ENCODE measurements around the gene CFAP45. TPM values are rescaled to one million over a fixed set of nuclear protein-coding genes. Genes with fewer than 3 reads are reported as not detected.
A peak's percentile ranks its signal among the peaks of the same experiment; 100 is the strongest.

CFAP45 gene
- total RNA-seq, 4 donors from 2014 or later = 0.46 to 3.0 (median 0.66) TPM

DNA sequence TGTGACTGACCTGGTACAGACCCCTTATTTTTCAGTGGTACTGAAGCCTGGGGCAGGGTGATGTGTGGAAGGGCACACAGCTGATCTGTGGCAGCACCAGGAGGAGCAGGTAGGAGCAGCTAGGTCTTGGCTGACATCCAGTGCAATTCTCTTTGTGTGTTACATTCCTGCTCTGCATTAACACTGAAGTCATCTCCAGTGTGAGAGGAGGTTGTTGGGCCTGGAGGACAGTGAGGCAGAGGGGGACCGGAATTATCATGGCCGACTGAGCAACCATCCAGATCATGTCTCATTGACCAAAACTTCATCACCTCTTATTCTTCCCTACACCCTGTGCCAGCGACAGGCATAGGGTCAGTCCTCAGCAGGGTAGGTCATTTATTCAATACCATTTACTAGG lies 71.8 kb downstream of the CFAP45 start:
- WGBS, 2 donors = 43 to 86% methylated on average over 3 of the region's 3 CpGs
- no peak for TF ChIP-seq POLR2A (IDR thresholded peaks at IDR 0.05)
- TF ChIP-seq, protein P1, sequence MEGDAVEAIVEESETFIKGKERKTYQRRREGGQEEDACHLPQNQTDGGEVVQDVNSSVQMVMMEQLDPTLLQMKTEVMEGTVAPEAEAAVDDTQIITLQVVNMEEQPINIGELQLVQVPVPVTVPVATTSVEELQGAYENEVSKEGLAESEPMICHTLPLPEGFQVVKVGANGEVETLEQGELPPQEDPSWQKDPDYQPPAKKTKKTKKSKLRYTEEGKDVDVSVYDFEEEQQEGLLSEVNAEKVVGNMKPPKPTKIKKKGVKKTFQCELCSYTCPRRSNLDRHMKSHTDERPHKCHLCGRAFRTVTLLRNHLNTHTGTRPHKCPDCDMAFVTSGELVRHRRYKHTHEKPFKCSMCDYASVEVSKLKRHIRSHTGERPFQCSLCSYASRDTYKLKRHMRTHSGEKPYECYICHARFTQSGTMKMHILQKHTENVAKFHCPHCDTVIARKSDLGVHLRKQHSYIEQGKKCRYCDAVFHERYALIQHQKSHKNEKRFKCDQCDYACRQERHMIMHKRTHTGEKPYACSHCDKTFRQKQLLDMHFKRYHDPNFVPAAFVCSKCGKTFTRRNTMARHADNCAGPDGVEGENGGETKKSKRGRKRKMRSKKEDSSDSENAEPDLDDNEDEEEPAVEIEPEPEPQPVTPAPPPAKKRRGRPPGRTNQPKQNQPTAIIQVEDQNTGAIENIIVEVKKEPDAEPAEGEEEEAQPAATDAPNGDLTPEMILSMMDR (IDR thresholded peaks at IDR 0.05) = no peak
- no peak for DNase-seq (ENCODE audit: low spot score in 2 of 2)
- intact Hi-C loops (cut with DNase I; ENCODE audit: low total_unique reads) = no loop called here
- H3K4me3 ChIP-seq (ENCODE audit: low read depth, poor library complexity, severe bottlenecking) = no peak overlapping the region

DNA sequence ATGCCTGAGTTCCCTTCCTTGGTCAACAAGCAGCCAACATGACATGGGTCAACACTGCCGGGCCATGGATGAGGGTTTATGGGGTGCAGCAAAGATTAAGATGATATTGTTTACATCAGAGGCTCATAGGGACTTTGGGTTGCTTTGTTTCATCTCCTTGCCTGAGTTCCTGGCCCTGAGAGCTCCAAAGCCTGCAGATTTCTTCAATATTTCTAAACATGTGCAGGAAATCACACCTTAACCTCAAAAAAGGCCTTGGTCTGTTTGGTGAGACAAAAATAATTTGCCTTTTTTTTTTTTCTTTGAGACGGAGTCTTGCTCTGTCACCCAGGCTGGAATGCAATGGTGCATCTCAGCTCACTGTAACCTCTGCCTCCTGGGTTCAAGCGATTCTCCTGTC lies 72.4 kb downstream of the CFAP45 start:
- intact Hi-C loops (cut with DNase I; ENCODE audit: low total_unique reads) = no loop called here
- H3K4me3 ChIP-seq (ENCODE audit: low read depth, poor library complexity, severe bottlenecking) = no peak overlapping the region
- no peak for DNase-seq (ENCODE audit: low spot score in 2 of 2)
- 87 to 92% methylated on average over 3 of the region's 3 CpGs for WGBS, 2 donors
- no peak for TF ChIP-seq POLR2A (IDR thresholded peaks at IDR 0.05)
- TF ChIP-seq, protein P1 (IDR thresholded peaks at IDR 0.05) = no peak

DNA sequence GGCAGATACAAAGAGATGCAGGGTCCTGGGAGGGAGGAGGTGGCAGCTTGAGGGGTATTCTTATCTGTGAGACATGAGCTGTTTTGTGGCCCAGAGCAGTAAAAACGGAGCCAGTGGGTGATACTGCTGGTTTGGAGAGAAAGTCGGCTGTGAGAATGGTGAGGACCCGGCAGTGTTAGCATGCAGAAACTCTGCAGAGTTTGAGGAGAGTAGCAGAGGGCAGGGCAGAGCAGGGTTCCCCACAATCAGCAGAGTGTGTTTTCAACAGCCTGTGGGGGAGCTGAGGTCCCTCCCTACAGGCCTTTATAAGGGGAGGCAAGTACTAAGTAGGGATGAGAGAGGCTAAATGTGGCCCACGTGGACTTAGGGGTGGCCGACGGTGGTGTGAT lies 72.9 kb downstream of the CFAP45 start:
- H3K4me3 ChIP-seq (ENCODE audit: low read depth, poor library complexity, severe bottlenecking) = no peak overlapping the region
- intact Hi-C loops (cut with DNase I; ENCODE audit: low total_unique reads) = no loop called here
- WGBS, 2 donors = 86 to 87% methylated on average over 6 of the region's 6 CpGs
- DNase-seq (ENCODE audit: low spot score in 2 of 2) = no peak
- TF ChIP-seq POLR2A (IDR thresholded peaks at IDR 0.05) = no peak

DNA sequence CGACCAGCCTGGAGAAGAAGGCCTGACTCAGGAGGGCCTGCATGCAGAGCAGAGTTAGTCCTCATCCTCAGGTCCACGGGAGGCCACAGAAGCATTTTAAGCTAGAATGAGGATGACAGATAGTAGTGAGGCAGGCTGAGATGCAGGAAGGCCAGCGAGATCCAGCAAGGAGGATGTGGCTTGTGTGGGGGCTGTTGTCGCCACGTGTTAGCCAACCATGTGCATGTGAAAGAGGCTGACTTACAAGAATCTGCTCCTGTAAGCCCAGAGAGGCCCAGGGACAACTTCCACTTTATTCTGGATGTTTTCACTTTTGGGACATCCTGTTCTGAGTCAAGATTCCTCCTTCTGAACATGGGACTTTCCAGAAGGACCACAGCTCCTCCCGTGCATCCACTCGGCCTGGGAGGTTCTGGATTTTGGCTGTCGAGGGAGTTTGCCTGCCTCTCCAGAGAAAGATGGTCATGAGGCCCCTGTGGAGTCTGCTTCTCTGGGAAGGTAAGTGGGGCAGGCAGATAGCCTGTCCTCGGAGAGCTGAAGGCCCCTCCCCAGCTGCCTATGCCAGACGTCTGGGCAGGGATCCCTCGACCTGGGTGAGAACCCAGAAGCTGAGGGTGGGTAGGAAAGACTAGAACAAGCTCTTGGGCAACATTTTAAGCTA lies 73.4 kb downstream of the CFAP45 start, which contains the start of gene SLAMF8:
SLAMF8 (plus strand) TSS at position 433 of the 661 bp plus-strand sequence; CDS start at position 459, 26 bp downstream.
- no peak within 1 kb of the TSS for H3K4me3 ChIP-seq (ENCODE audit: low read depth, poor library complexity, severe bottlenecking)
- peak in 1 of 2 donors; percentile 50 for DNase-seq (ENCODE audit: low spot score in 2 of 2)
- intact Hi-C loops (cut with DNase I; ENCODE audit: low total_unique reads) = no loop called here
- TF ChIP-seq, protein P1 (IDR thresholded peaks at IDR 0.05) = no peak
- no peak for TF ChIP-seq POLR2A (IDR thresholded peaks at IDR 0.05)
- WGBS, 2 donors = 57 to 61% methylated on average over 11 of the region's 11 CpGs

DNA sequence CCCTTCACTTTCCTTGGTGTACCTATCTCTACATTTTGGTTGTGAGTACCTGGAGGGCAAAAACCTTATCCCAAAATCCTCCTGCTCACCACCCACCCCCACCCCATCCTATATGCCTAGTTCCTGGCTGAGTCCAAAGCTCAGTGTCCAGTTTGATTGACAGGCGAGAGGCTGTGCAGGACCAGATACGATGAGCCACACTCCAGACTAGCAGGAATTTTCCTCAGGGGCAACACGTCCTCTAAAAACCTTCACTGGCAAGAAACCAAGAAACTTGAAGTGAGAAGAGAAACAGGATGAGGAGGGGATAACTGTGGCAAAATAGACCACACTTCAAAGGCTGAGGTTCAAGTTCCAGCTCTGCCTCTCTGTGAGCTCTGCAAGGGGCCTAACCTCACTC lies 74.4 kb downstream of the CFAP45 start:
- TF ChIP-seq POLR2A (IDR thresholded peaks at IDR 0.05) = no peak
- TF ChIP-seq, protein P1 (IDR thresholded peaks at IDR 0.05) = no peak
- H3K4me3 ChIP-seq (ENCODE audit: low read depth, poor library complexity, severe bottlenecking) = no peak overlapping the region
- intact Hi-C loops (cut with DNase I; ENCODE audit: low total_unique reads) = no loop called here
- WGBS, 2 donors = 47 to 65% methylated on average over 3 of the region's 3 CpGs
- DNase-seq (ENCODE audit: low spot score in 2 of 2) = no peak

DNA sequence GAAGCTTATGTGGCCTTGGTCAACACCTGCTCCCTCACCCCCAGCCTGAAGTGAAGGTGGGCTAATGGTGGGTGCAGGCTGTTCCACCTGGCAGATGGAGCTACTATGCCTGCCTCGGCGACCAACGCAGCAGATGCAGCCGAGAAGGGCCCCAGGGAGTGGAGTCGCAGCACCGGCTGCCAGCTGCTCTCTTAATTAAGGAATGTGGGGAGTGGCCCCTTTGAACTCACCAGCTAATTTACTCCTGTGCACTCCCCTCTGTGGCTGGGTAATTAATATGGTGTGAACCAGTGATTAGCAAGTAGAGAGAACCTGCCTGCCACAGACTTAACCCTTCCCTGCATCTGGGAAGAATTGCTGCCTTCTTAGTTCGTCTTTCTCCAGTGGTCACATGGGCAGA lies 76.6 kb downstream of the CFAP45 start:
- intact Hi-C loops (cut with DNase I; ENCODE audit: low total_unique reads) = no loop called here
- TF ChIP-seq POLR2A (IDR thresholded peaks at IDR 0.05) = no peak
- TF ChIP-seq, protein P1 (IDR thresholded peaks at IDR 0.05) = no peak
- 14 to 40% methylated on average over 7 of the region's 7 CpGs for WGBS, 2 donors
- no peak overlapping the region for H3K4me3 ChIP-seq (ENCODE audit: low read depth, poor library complexity, severe bottlenecking)
- DNase-seq (ENCODE audit: low spot score in 2 of 2) = no peak

Small RNA genes lying within 50 kb of the gene (microRNA-seq; reads per million reads assigned to microRNA genes)
- gene MIR4259 (ENCODE audit: borderline number of aligned reads in 1 of 2, borderline replicate concordance in 2 of 2) = 0 to 0.68 reads per million in 2 donors

Other genes starting within 250 kb of the CFAP45 start
- under 1 TPM in 1 of 4 donors, not detected in 3; 0.52 TPM for gene CRP, start 185.6 kb downstream of the CFAP45 start, total RNA-seq
- 100 to 1,000 TPM in 1 of 4 donors, 10 to 100 TPM in 3; 68.2 to 167 (median 90.7) TPM for gene DUSP23, start 119.2 kb downstream of the CFAP45 start, total RNA-seq
- under 1 TPM in 3 of 4 donors, not detected in 1; 0.17 to 0.80 (median 0.42) TPM for gene FCRL6, start 97.8 kb downstream of the CFAP45 start, total RNA-seq
- 1 to 10 TPM; 3.1 to 7.8 (median 5.2) TPM for gene SLAMF8, start 73.3 kb downstream of the CFAP45 start, total RNA-seq
- gene VSIG8, start 37.5 kb downstream of the CFAP45 start, total RNA-seq = 10 to 100 TPM; 14.6 to 54.5 (median 43.1) TPM
- gene TAGLN2, start 25.3 kb upstream of the CFAP45 start, total RNA-seq = 100 to 1,000 TPM; 244 to 413 (median 306) TPM
- gene IGSF9, start 45.4 kb upstream of the CFAP45 start, total RNA-seq = 10 to 100 TPM; 17.7 to 29.6 (median 19.6) TPM
- gene SLAMF9, start 54.1 kb upstream of the CFAP45 start, total RNA-seq = not detected
- 1 to 10 TPM; 2.4 to 4.5 (median 3.6) TPM for gene PIGM, start 131.8 kb upstream of the CFAP45 start, total RNA-seq
- not detected for gene KCNJ10, start 170.0 kb upstream of the CFAP45 start, total RNA-seq
- under 1 TPM in 1 of 4 donors, not detected in 3; 0.12 TPM for gene KCNJ9, start 181.4 kb upstream of the CFAP45 start, total RNA-seq
- gene IGSF8, start 198.5 kb upstream of the CFAP45 start, total RNA-seq = 10 to 100 TPM; 44.5 to 74.5 (median 54.9) TPM
- gene ATP1A2, start 215.6 kb upstream of the CFAP45 start, total RNA-seq = 1 to 10 TPM; 1.1 to 5.8 (median 5.0) TPM

Measured in lower leg skin (tissue), 4 donors.